ENCODE data around the gene DELE1.

GRCh38 chr5:141952020-141952419, 28.3 kb downstream of the DELE1 start:
- TF ChIP-seq CTCF (conservative IDR thresholded peaks at IDR 0.05) (no peak), ZFX (IDR thresholded peaks at IDR 0.05) (no peak)
